COLO829 (cell line): ENCODE data around the gene CFAP99.

Source experiments
- DNase-seq: peaks from one replicate; pipeline ENCODE4 v3.0.0; 2012; ENCODE audit warnings: low spot score

The CFAP99 gene

DNA sequence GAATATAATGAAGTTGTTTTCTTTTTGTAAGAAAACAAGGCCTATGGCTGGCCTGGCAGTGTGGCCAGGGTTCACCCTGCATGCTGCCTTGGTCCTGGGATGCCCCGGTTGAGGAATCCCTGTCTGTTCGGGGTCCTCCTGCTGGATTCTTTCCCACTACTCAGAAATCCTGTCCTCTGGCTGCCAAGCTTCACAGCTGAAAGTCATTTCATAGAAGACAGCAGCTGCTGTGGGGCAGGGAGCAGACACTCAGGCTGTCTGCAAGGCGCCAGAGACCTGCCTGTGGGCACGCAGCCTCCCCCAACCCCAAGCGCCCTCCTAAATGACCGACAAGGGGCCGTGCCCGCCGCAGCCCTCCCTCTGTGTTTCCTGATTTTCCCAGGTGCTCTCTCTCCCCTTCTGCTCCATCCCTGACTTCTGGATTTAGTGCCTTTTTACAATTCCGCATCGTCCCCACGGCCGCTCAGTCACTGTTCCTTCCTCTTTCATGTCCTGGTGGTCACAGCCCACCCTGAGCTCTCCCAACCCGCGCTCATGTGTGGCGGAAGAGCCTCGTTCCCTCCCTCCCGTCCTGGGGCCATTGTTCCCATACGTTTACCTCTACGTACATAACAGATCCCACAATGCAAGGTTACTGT lies 27.9 kb upstream of the CFAP99 start:
- no peak for DNase-seq

DNA sequence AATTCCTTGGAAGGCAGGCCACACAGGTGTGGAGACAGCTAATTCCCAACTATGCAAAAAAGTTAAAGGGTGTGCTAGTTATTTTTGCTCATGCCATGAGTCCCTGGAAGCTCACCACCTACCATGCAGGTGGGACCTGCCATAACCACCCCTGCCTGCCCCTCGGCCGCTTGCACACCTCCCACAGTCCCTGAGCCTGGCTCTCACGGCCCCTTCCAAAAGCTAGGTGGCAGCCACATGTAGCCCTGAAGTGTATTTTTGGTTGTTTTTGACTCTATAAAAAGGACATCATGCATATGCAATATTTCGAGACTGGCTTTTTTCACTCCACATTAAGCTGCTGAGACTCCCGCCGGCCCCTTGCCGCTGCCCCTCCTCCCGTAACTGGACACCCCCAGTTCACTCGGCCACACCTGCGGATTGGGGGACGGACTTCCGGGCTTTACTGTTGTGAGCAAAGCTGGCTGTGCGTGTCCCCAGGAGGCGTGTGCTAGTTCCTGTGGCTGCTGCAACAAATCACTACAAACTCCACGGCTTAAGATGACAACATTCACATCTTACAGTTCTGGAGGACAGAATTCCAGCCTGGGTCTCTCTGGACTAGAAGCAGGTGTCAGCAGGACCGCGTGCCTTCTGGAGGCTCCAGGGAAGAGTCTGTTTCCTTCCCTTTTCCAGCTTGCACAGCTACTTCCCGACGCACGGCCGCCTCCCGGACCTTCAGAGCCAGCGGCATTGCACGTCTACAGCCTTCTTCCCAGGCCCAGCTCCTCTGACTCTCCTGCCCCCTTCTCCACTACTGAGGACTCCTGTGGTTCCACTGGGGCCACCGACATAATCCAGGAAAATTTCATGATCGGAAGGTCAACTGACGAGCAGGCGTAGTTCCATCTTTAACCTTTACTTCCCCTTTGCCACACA lies 25.1 kb upstream of the CFAP99 start:
- DNase-seq: no peak

DNA sequence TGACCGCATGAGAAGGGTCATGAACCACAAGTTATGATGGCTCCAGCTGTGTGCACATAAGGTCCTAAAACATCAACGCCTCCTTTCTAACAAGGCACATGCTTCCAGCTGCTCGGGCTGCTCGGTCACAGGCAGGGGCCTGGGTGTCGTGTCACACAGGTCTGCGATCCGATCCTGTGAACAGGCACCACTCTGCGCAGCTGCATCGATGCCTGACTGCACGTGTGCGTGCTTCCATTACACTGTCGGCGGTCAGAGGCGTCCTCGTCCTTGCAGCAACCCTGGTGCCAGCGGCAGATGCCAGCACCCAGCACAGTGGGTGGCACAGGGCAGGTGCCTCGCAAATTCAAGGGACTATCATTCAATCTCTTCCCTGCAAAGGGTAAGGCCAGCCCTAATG lies 24.2 kb upstream of the CFAP99 start:
- no peak for DNase-seq

DNA sequence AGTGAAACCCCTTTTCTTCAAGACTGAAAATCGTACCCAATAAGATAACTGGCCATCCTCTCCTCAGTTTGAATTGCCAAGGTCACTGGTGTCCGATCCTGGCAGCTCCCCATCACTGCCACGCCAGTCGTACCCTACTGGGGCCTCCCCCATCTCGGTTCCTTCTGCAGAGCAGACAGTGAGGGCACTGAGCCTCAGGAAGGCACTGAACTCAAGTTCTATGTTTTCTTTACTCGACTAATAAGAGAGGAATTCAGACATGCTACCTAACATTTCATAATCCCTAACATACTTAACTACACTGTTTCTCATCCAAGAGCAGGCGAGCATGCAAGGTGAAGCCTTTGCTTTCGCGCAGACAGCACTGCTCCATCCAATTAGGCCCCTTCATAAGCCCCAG lies 23.7 kb upstream of the CFAP99 start:
- no peak for DNase-seq

DNA sequence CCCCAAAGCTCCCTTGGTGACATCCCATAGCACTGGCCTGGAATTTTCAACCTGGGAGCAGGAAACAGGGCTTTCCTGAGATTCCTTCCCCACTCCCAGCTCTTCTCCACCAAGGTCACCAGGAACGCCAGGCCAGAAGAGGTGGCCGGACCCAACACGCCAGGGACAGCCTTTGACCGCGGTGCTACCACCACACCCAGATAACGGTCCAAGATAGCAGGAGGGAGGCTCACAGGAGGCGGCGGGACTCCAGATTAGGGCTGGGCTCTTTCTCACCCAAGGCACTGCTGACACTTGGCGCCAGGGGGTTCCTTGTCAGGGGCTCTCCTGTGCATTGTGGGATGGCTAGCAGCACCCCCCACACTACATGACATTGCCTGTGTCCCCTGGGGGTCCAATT lies 23.2 kb upstream of the CFAP99 start:
- DNase-seq: no peak

DNA sequence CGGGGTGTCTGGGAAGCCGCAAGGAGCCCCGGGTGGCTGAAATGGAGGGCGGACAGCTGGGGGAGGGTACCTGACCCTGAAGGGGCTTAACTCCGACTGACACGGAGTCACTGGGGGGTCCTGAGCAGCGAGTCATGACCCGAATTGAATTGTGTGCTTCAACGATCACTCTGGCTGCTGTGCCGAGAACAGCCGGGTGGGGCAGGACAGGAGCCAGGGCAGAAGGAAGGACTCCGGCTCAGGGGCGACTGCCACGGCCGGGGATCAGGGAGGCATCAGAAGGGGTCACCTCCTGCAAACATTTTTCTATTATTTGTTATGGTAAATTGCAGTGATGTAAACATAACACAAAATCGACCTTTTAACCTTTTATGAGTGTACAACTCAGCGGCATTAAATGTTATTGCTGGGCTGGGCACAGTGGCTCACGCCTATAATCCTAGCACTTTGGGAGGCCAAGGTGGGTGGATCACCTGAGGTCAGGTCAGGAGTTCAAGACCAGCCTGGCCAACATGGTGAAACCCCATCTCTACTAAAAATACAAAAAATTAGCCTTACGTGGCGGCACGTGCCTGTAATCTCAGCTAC lies 21.9 kb upstream of the CFAP99 start:
- no peak for DNase-seq

DNA sequence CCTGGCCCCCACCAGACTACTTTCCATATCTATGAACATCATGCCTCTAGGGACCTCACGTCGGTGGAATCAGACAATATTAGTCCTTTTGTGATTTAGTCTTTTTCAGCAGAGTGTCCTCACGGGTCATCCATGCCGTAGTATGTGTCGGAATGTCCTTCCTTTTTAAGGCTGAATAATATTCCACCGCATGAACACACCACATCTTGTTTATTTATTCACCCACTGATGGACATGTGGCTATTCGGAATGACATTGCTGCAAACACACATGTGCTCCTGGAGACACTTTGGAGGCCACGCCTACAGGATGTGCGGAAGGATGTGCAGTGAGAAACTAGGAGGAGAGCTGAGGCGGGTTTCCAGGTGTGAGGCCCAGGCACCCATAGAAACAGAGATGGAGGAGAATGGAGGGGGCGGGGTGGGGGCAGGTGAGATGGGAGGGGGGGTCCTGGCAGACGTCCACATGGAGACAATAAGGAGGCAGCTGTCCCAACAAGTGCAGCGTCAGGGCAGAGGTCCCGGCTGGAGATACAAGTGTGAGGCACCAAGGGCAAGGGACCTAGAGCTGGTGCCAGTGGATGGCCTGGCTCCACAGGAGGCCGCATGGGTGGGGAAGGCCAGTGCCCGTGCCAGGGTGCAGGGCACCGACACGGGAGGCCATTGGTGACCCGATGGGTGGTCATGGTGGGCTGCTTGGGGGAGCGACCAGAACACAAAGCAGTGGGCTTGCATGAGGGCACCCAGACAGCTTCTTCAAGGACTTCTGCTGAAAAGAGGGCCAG lies 21.0 kb upstream of the CFAP99 start:
- no peak for DNase-seq

DNA sequence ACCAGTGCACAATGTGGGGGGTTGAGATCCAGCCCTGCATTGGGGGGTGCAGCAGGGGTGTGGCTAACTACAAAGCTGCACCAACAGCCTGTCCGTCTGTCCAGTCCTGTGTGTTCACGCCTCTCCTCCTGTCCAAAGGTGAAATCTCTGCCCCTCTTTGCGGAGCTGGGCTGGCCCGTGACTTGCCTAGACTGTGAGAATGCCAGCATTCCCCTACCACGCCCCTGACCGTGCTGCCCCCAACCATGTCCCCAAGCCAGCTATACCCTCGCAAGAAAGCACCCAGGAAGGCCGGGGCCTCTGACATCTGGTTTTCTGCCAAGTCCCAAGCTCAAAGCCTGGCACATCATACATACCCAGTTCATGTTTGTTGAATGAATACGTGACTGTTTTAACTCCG lies 19.5 kb upstream of the CFAP99 start:
- no peak for DNase-seq

DNA sequence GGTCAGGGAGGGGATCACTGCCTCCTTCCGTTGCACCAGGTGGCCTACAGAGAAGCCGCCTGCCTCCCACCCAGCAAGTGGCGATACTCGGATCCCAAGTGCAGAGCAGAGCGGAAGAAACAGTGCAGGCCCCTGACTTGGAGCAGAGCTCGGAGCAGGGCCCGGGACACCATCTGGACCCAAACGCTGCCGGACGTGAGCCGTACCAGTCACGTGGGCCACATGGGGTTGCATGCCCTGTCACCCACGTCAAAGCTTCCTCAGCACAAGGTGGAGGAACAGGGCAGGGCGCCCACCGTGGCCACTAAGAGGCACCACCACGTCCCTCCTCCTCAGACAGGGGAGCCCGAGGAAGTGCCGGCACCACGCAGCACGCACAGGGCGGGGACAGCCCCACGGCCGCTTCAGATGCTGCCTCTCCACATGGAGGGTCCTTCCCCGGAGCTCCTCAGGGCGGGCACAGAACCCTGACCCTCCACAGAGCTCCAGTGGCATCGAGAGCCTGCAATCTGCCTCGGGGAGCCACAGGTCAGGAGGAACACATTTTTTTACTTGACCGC lies 19.0 kb upstream of the CFAP99 start:
- no peak for DNase-seq

DNA sequence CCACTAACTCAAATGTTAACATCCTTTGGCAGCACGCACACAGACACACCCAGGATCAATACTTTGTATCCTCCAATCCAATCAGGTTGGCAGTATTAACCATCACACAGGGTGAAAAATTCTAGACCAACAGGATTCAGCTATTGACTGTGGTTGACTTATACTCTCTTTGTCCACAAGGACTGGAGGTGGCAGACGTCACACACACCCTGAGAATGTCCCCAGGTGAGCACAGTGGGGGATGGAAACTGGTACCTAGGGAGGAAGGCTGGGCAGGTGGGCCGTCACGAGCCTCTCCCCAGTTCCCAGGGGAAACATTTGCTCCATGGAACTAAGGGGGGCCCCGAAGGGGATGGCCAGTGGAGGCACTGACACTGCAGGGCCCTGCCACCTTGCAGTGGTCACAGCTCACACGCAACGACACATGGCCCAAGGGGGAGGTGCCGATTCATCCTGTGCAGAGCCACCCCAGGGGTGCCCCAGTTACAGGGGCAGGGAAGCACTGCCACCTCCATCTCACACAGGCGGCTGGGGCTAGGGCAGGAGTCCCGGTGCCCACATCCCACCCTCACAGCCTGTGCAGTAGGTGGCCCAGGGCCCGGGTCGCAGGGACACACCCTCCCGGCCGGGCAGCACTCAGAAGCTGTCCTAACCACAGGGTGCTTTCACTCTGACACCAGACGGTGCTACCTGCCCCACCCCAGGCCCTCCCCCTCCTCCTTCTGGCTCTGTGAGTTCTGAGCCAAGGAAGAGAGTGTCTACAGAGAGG lies 17.7 kb upstream of the CFAP99 start:
- no peak for DNase-seq

DNA sequence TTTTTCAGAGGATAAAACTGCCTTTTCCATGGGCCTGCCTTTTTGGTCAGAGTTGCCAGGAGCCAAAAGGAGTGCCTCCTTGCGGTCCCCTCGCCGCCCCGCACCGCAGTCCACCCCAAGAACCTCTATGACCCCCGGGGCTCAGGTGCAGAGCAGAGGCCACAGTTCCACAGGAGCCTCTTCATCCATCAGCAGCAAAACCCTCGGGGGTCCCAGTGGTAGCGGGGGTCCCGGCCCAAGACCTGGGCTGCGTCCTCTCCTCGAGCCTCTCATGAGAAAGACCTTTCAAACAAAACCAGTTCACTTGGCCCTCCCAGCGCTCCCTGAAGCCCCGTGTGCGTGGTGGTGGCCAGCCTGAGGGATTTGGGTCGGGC lies 17.2 kb upstream of the CFAP99 start:
- DNase-seq: no peak

DNA sequence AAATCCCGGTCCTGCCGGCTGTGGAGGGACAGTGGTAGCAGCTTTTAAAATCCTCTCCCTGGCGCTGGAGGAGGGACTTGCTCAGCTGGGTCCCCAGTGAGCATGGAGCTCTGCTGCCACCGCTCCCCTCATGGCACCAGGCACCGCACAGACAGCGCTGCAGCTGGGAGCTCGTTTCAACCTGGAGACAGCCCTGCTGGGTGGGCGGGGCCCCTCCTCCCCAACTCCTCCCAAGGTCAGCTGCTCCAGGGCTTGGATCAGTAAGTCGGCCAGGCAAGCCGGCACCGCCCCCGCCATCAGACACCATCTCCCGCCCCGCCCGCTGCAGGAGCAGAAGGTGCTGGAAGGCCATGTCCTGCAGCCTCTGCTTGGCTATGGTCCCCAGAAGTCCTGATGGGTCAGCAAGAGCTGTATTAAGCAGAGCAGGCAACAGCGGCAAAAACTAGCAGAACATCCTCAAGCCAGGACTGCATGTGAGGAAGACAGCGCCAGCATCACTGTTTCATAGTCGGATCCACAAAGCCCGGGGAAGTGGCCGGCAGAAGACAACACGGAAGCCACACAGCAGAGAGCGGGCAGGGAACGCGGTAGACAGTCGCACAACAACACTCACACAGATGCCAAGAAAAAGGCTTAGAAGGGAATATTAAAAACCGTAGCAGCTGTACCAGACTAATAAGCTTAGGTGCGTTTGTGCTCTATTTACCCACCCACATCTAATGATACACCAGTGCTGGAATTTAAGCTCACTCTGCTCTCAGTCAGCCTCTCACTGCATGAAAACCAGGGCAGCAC lies 16.5 kb upstream of the CFAP99 start:
- no peak for DNase-seq

DNA sequence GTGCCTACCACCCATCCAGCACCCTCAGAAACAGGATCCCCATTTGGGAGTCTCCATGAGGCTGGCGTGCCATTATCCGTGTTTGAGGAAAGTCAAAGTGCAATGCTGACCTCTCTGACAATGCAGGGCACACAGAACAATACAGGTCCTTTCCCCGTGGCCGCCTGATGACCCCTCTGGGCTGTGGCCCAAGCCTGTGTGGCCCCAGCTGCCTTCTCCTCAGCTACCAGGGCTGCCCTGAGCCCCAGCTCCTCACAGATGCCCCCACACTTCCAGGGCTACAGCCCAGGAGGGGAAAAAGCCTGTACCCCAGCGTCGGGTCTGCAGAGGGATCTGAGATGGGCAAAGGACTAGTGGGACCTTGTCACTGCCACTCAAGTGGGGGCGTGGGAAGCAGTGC lies 15.8 kb upstream of the CFAP99 start:
- no peak for DNase-seq

DNA sequence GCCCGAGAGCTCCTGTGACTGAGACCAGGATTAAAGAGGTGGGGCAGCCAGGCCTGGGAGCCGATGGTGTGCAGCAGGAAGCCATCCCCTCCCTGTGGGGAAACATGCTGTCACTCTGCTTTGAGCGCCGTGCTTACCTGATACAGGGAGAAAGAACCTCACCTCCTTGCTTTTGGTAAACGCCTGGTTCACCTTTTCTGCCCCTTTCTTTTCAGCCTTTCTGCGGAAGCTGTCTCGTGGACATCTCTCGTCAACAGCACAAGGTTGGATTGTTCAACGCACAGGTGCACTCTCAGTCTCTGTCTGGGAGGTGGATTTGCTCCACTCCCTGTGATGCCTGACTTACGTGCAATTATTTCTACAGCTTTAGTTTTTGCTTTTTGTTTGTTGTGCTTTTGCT lies 12.3 kb upstream of the CFAP99 start:
- no peak for DNase-seq

DNA sequence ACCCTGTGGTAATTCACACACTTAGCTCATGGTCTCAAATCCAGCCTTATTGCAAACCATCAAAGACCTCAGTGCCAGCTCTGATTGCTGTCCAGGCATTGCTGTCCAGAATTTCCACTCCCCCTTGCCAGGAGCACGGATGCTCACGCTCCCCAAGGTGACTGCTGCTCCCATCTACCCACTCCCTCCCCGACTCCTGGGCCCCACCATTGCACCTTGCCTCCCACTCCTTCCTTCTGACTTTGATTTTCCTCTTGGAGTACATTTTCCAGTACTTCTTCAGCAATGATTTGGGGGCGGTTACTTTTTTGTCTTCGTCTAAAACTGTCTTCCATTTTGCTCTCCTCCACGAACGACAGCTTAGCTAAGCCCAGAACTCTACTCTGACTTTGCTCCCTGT lies 11.8 kb upstream of the CFAP99 start:
- no peak for DNase-seq

DNA sequence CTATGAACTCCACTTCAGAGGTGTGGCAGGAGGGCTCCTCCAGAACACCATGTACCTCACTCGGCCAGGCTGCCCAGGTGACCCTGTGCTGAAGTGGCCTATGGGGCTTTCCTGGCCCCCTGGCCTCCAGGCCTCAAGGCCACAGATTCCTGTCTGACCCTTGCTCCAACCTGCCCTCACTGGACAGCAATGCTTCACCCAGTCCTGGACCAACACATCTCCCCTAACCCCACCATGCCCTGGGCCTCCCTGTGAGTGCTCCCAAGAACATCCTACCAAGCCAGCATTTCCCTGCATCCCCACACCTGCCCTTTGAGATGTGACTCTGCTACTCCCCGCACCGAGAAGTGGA lies 10.8 kb upstream of the CFAP99 start:
- no peak for DNase-seq

DNA sequence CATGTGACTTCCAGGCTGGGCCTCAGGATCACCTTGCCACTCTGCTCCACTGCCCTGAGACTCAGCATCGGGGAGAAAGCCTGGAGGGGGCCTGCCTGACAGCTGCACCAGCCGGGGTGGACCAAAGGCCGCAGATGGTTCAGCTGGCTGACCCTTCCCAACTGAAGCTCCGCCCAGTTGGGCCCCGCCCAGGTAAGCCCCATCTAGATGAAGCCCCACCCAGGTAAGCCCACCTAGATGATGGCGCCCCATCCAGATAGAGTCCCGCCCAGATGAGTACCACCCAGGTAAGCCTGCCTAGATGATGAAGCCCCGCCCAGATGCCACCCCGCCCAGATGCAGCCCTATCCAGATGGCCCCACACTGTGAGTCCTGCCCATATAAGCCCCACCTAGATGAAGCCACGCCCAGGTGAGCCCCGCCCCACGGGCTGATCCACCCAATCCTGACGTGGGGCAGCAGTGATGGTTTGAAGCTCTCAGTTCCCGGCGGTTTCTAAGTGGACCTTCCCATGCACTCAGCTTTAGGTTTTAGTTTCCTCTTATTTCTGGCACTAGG lies 10.3 kb upstream of the CFAP99 start:
- DNase-seq: peak; percentile 9

DNA sequence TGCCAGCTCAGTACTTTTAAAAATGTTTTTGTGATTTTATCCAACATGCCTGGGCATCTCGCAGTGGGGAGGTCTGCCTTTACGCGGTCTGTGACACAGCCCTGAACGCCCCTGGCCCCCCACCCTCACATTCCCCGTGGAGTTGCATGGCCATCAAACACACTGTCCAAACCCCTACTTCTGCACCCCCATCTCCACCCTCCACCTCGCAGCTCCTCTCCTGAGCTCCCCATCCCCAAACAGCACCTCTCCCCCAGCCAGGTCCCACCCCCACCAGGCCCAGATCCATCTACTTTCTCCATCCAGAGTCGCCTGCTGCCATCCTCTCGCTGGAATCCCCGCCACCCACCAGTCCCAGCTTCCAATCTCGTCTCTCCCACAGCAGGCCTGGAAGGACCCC lies 9.8 kb upstream of the CFAP99 start:
- DNase-seq: no peak

DNA sequence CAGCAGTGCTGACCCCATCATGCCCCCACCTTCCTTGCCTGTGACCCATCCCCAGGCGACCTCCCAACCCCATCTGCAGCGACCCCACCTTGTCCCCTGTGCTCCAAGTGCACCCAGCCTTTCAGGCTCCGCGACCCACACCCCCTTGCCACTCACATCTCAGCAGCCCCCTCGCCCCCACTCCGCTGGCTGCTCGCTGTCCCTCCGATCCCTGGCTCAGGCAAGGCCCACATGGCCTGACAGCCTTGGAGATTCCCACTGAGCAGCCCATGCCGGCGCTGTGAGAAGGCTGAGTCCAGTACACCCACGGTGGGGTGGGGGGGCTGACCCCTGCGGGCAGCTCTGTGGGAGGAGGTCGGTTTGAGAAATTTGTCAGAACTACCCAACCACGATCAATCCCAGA lies 9.4 kb upstream of the CFAP99 start:
- DNase-seq: no peak

DNA sequence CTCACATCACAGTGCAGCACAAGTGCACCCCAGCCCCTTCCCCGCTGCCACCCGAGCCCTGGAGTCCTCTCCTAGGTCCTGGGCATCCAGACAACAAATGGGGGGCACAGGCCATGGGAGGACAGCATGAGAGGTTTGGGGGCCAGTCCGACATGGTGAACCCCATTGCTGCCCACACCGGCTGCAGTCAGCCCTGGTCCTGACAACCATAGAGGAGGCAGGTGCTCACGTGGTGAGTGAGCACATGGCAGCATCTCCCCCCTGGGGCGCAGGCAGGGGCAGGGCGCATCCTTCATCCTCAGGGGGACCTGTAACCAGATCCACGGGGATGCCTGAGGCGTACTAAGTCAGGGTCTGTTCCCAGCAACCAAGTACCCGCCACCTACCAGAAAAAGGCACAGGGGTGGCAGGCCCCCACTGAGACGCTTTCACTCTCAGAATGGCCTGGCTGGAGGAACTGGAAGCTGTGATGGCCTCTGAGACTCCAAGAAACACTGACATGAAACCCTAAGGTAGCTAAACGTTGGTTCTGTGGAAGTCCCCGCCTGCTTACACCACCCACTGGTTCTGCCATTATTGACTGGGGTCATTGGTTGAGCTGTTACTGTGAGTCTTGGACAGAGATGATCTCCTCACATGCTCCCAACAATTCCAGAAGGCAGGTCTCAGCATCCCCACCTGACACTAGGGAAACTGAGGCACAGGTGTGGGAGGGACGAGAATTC lies 6.8 kb upstream of the CFAP99 start:
- no peak for DNase-seq
